NCI-H2081 (cell line): ENCODE data around the gene MYL3.
"Not testable (repeated sequence)": the region's sequence is repeated elsewhere in the genome, so short reads cannot be mapped to it uniquely, and the experiment has no call there.

Source experiments
- DNase-seq, 2 experiments: peaks; one replicate each; lab custom pipeline; 2025; lab: John Stamatoyannopoulos, UW

The MYL3 gene

GRCh38 chr3:46824211-46824970 is 38.9 kb downstream of the MYL3 start:
- no peak for DNase-seq

GRCh38 chr3:46823314-46823713 is 39.9 kb downstream of the MYL3 start:
- not testable (repeated sequence) for DNase-seq

GRCh38 chr3:46821553-46821952 is 41.7 kb downstream of the MYL3 start:
- DNase-seq: no peak

GRCh38 chr3:46820852-46821251 is 42.4 kb downstream of the MYL3 start:
- DNase-seq: no peak

GRCh38 chr3:46812237-46812791 is 50.9 kb downstream of the MYL3 start:
- no peak for DNase-seq

GRCh38 chr3:46811615-46812236 is 51.5 kb downstream of the MYL3 start:
- DNase-seq: no peak

- DNase-seq: not testable (repeated sequence)
These were observed 54.5 kb downstream of the MYL3 start for GRCh38 chr3:46808766-46809165.
